H7 (cell line): ENCODE measurements around the gene CACNB1. TPM values are rescaled to one million over a fixed set of nuclear protein-coding genes. Genes with fewer than 3 reads are reported as not detected.
"Not testable (repeated sequence)": the region's sequence is repeated elsewhere in the genome, so short reads cannot be mapped to it uniquely, and the experiment has no call there.

Experiments used
- DNase-seq: peaks from one replicate; pipeline ENCODE4 v3.0.0; 2012
- H3K27me3 ChIP-seq: 2 replicates; pipeline ENCODE4 v1.6.0; 2011; ENCODE audit warnings: mild to moderate bottlenecking, low read length; ENCODE audit not compliant: control insufficient read depth, insufficient read depth
- H3K36me3 ChIP-seq: replicated peaks from 2 replicates; pipeline ENCODE4 v1.5.1; 2011; ENCODE audit warnings: low read length; ENCODE audit not compliant: control insufficient read depth, insufficient read depth
- H3K4me3 ChIP-seq: 2 replicates; pipeline ENCODE4 v1.5.1; 2011; ENCODE audit warnings: low read depth, mild to moderate bottlenecking, control low read depth, low read length, moderate library complexity; ENCODE audit not compliant: insufficient read depth
- total RNA-seq: library from RNA; depleted of rRNA; stranded (reverse); fragments of >200 nt; shearing (Covaris generic); gene quantifications from 2 replicates; pipeline ENCODE4 v1.2.3, GENCODE V29; 2014; rRNA removed

The CACNB1 gene
- total RNA-seq, 1 experiment from 2014 or later, result 3.8 TPM

- no peak overlapping the region for H3K4me3 ChIP-seq
- no peaks in the 10 kb centered on the region for H3K27me3 ChIP-seq
- DNase-seq, result no peak
- H3K36me3 ChIP-seq, result no peaks in the 10 kb centered on the region
Measured at GRCh38 chr17:39130205-39130604, 67.3 kb downstream of the CACNB1 start.

GRCh38 chr17:39129544-39129943, 67.9 kb downstream of the CACNB1 start:
- not testable (repeated sequence) for H3K27me3 ChIP-seq, DNase-seq, H3K4me3 ChIP-seq, H3K36me3 ChIP-seq

GRCh38 chr17:39126436-39126835, 71.0 kb downstream of the CACNB1 start:
- Histone ChIP-seq H3K27me3 (no peaks in the 10 kb centered on the region), H3K36me3 (no peaks in the 10 kb centered on the region), H3K4me3 (no peak overlapping the region)
- DNase-seq, result no peak

GRCh38 chr17:39125143-39125875, 72.2 kb downstream of the CACNB1 start:
- Histone ChIP-seq H3K36me3 (no peaks in the 10 kb centered on the region), H3K27me3 (no peaks in the 10 kb centered on the region), H3K4me3 (no peak overlapping the region)
- DNase-seq, result no peak

GRCh38 chr17:39123627-39124026, 73.8 kb downstream of the CACNB1 start:
- no peaks in the 10 kb centered on the region for H3K36me3 ChIP-seq
- H3K4me3 ChIP-seq, result no peak overlapping the region
- no peaks in the 10 kb centered on the region for H3K27me3 ChIP-seq
- DNase-seq, result no peak

Other genes with a start within 250 kb of the CACNB1 start
- gene FBXO47, start 230.3 kb downstream of the CACNB1 start, total RNA-seq, result not detected in 2 replicates
- gene PLXDC1, start 46.0 kb downstream of the CACNB1 start, total RNA-seq, result 0.18 and 0.38 TPM in 2 replicates
- not detected in 2 replicates for gene ARL5C, start 31.5 kb downstream of the CACNB1 start, total RNA-seq
- 2,113 and 2,304 TPM in 2 replicates for gene RPL19, start 2.6 kb upstream of the CACNB1 start, total RNA-seq
- 0.15 and 0.59 TPM in 2 replicates for gene STAC2, start 28.3 kb upstream of the CACNB1 start, total RNA-seq
- 5.7 and 7.7 TPM in 2 replicates for gene FBXL20, start 204.0 kb upstream of the CACNB1 start, total RNA-seq